Heart left ventricle (tissue), 16 donors: Measurements from ENCODE around the gene ALPG. TPM values are rescaled to one million over a fixed set of nuclear protein-coding genes. Genes with fewer than 3 reads are reported as not detected.

Experiments used
- ATAC-seq, 4 donors: fragments of 200-7000 bp; cut with Tn5 transposase; one replicate each; pipeline ENCODE4 v1.9.1; 2020 to 2022; ENCODE audit warnings: moderate library complexity in 4 of 4, mild to moderate bottlenecking in 3 of 4, moderate number of reproducible peaks in 1 of 4
- DNase-seq, 5 donors: peaks; one replicate each; pipeline ENCODE4 v3.0.0-alpha.2; 2020
- H3K27ac ChIP-seq, 12 donors: fragments of 200-600 bp; sonication (generic) in 4 of 12; one replicate each; pipeline versions ENCODE4 v1.5.0 to v1.8.0; 2016 to 2022; ENCODE audit warnings: mild to moderate bottlenecking in 2 of 12
- H3K27me3 ChIP-seq, 9 donors: fragments of 200-600 bp; sonication (generic) in 2 of 9; one replicate each; pipeline versions ENCODE4 v1.5.1 to v1.8.0; 2016 to 2022; ENCODE audit warnings: mild to moderate bottlenecking in 3 of 9
- H3K36me3 ChIP-seq, 9 donors: fragments of 200-600 bp; sonication (generic) in 2 of 9; one replicate each; pipeline versions ENCODE4 v1.5.0 to v1.8.0; 2018 to 2022; ENCODE audit warnings: mild to moderate bottlenecking in 2 of 9
- H3K4me1 ChIP-seq, 12 donors: fragments of 200-600 bp; sonication (generic) in 4 of 12; one replicate each; pipeline versions ENCODE4 v1.5.0 to v1.8.0; 2016 to 2022; ENCODE audit warnings: mild to moderate bottlenecking in 3 of 12
- H3K4me3 ChIP-seq, 12 donors: fragments of 200-600 bp; sonication (generic) in 4 of 12; one replicate each; pipeline versions ENCODE4 v1.5.0 to v1.8.0; 2017 to 2022; ENCODE audit warnings: mild to moderate bottlenecking in 9 of 12, moderate library complexity in 4 of 12
- H3K9me3 ChIP-seq, 12 donors: fragments of 200-600 bp; sonication (generic) in 4 of 12; one replicate each; pipeline versions ENCODE4 v1.5.0 to v1.8.0; 2016 to 2022; ENCODE audit warnings: mild to moderate bottlenecking in 1 of 12
- POLR2A ChIP-seq, 2 donors: fragments of 450-650 bp; IDR thresholded peaks; one replicate each; pipeline ENCODE4 v1.6.1; 2017; ENCODE audit warnings: antibody characterized with exemption in 2 of 2, mild to moderate bottlenecking in 2 of 2, moderate library complexity in 2 of 2
- WGBS, 4 donors: extraction: QIAGEN DNeasy Blood & Tissue Kit in 2 of 4; methylation state at CpG; one replicate each; pipeline versions ENCODE4 v1.1.5 to v1.1.7; 2013 to 2018; 5-methylcytosine and 5-hydroxymethylcytosine counted together
- intact Hi-C, 10 donors: fragments of 100-400 bp; cut with DNase I; formaldehyde crosslinking; loops; one replicate each; pipeline versions ENCODE4 v1.11.1 to v1.14.2; 2022
- polyA plus RNA-seq, 2 donors: library from polyadenylated mRNA; stranded (reverse); fragments of 200-250 nt; gene quantifications; one replicate each; pipeline ENCODE4 v1.2.3, GENCODE V29; 2013
- total RNA-seq, 9 donors: library from RNA; depleted of rRNA in 2 of 9; stranded (reverse); fragments of >200 nt in 2 of 9; fragmentation: NEBNext Ultra II Directional in 3 of 9; extraction: Animal tissue kit (Norgen Biotek cat#: 25700) in 3 of 9; gene quantifications; one replicate each; pipeline versions ENCODE4 v1.1.0 to v1.2.4, GENCODE V29; 2016 to 2023
- TF ChIP-seq, protein P1 (sequence below), 12 donors: fragments of 200-600 bp; sonication (generic) in 4 of 12; IDR thresholded peaks; one replicate each; pipeline versions ENCODE4 v1.5.0 to v1.8.0; 2018 to 2022; ENCODE audit warnings: antibody characterized with exemption in 12 of 12, mild to moderate bottlenecking in 5 of 12
- donor health status: ischemic (EF 13 %, LVEDD 7.1; RV severe dilation, severe dysfunction).
- donor health status: healthy with polysubstance abuse.
- donor health status: DM: no; HTN: yes; CAD: no.
- donor health status: DM: no; HTN: no; CAD: no.
- donor health status: ischemic (EF 25% LVEDD 6.9; RV normal size, moderate dysfunction).
- donor health status: ischemic (EF 25% LVEDD 5.7; RV mildly dilated, moderate dysfunction).
- donor health status: healthy.
- donor health status: DM: yes; HTN: yes; CAD: no.
- donor health status: ischemic (EF 35%, LVEDD 5.7; RV mildly dilated, moderate dysfunction).
- donor health status: nonischemic (EF 11% LVEDD 7.7; RV severe dilation, severe dysfunction).
- donor health status: DM: yes; HTN: yes; CAD: no.
- donor health status: PGD.
- donor health status: ischemic (EF 29% LVEDD 5.4; RV normal size, mild dysfunction).
- donor health status: nonischemic (EF 23%, LVEDD 6.1; RV moderate dilation, normal function).

Gene ALPG
- total and polyA plus RNA-seq, 11 donors = not detected

DNA sequence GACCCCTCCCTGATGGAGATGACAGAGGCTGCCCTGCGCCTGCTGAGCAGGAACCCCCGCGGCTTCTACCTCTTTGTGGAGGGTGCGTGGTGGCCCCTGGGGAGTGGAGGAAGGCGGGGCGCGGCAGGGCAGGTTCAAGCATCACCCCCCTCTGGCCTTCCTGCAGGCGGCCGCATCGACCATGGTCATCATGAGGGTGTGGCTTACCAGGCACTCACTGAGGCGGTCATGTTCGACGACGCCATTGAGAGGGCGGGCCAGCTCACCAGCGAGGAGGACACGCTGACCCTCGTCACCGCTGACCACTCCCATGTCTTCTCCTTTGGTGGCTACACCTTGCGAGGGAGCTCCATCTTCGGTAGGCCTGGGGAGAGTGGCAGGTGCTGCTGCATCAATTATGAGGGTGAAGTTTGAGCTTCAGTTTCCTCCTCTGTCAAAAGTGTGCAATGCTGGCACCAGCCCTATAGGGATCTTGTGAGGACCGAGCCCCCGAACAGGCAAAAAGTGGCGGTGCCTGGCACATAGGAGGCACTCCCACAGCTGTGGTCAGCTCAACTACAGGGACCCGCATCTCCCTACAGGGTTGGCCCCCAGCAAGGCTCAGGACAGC, 51.5 kb downstream of the ALPG start:
- TF ChIP-seq POLR2A (IDR thresholded peaks at IDR 0.05) = no peak
- TF ChIP-seq, protein P1, sequence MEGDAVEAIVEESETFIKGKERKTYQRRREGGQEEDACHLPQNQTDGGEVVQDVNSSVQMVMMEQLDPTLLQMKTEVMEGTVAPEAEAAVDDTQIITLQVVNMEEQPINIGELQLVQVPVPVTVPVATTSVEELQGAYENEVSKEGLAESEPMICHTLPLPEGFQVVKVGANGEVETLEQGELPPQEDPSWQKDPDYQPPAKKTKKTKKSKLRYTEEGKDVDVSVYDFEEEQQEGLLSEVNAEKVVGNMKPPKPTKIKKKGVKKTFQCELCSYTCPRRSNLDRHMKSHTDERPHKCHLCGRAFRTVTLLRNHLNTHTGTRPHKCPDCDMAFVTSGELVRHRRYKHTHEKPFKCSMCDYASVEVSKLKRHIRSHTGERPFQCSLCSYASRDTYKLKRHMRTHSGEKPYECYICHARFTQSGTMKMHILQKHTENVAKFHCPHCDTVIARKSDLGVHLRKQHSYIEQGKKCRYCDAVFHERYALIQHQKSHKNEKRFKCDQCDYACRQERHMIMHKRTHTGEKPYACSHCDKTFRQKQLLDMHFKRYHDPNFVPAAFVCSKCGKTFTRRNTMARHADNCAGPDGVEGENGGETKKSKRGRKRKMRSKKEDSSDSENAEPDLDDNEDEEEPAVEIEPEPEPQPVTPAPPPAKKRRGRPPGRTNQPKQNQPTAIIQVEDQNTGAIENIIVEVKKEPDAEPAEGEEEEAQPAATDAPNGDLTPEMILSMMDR (IDR thresholded peaks at IDR 0.05) = no peak
- H3K27ac ChIP-seq = no peak overlapping the region
- H3K36me3 ChIP-seq = no peaks in the 10 kb centered on the region
- DNase-seq = no peak
- 79 to 85% (median 84%) methylated on average over 22 to 25 of the region's 25 CpGs for WGBS, 4 donors
- H3K27me3 ChIP-seq = peaks cover 0 to 37% (median 15%) of the 10 kb centered on the region in 9 donors
- no peaks in the 10 kb centered on the region for H3K9me3 ChIP-seq
- no peaks in the 10 kb centered on the region for H3K4me1 ChIP-seq
- ATAC-seq = no peak
- intact Hi-C loops = no loop called here
- no peak overlapping the region for H3K4me3 ChIP-seq

DNA sequence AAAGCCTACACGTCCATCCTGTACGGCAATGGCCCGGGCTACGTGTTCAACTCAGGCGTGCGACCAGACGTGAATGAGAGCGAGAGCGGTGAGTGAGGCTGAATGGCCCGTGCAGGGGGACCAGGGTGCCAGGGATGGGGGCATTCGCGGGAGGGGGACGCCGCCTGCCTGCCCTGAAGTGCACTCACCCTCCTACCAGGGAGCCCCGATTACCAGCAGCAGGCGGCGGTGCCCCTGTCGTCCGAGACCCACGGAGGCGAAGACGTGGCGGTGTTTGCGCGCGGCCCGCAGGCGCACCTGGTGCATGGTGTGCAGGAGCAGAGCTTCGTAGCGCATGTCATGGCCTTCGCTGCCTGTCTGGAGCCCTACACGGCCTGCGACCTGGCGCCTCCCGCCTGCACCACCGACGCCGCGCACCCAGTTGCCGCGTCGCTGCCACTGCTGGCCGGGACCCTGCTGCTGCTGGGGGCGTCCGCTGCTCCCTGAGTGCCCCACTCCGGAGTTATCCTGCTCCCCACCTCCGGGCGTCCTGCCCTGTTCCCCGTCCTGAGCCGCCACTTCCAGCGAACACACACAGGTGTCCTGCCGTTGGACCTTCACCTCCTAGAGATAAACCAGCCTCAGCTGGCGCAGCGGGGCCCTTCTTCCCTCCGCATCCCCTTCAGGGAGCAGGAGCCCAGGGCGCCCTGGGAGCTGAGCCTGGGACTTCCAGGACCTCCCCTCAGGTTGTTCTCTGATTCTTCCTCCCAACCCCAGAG, 52.2 kb downstream of the ALPG start:
- Histone ChIP-seq H3K36me3 (no peaks in the 10 kb centered on the region), H3K4me1 (no peaks in the 10 kb centered on the region), H3K4me3 (no peak overlapping the region), H3K9me3 (no peaks in the 10 kb centered on the region), H3K27ac (no peak overlapping the region), H3K27me3 (peaks cover 0 to 37% (median 15%) of the 10 kb centered on the region in 9 donors)
- TF ChIP-seq, protein P1 (IDR thresholded peaks at IDR 0.05) = no peak
- TF ChIP-seq POLR2A (IDR thresholded peaks at IDR 0.05) = no peak
- WGBS, 4 donors = 48 to 70% (median 63%) methylated on average over 22 to 56 of the region's 56 CpGs
- intact Hi-C loops = no loop called here
- ATAC-seq (no peak), DNase-seq (peak in 1 of 5 donors; percentile 16)

DNA sequence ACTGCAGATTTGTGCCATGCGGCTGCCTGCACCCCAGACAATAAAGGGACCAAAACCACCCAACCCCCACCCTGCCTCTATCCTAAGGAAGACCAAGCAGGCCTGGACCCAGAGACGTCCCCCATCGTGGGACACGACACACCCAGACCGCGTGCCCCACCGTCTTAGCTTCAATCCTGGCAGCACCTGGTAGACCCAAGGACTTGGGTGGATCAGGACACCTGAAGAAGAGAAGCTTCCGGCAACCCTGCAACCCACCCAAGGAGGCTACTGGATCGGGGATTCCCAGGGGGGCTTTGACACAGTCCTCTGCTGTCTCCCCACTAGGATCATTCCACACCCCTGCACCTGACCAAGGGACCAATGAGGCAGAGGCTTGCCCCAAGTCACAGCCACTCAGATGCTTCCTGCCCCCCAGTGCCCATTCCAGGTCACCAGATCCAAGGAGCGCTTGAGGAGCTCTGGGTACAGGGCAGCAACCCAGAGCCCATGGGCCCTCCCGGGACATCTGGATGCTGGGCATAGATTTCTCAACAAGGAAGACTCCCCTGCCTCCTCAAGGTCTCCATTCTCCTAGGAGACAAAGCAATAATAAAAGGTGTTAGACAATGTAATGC, 52.9 kb downstream of the ALPG start:
- H3K36me3 ChIP-seq = no peaks in the 10 kb centered on the region
- no peak overlapping the region for H3K27ac ChIP-seq
- 82 to 90% (median 88%) methylated on average over 10 to 11 of the region's 11 CpGs for WGBS, 4 donors
- no peak overlapping the region for H3K4me3 ChIP-seq
- peaks cover 0 to 40% (median 16%) of the 10 kb centered on the region in 9 donors for H3K27me3 ChIP-seq
- intact Hi-C loops = no loop called here
- DNase-seq = peak in 1 of 5 donors; percentile 6
- no peaks in the 10 kb centered on the region for H3K4me1 ChIP-seq
- TF ChIP-seq, protein P1 (IDR thresholded peaks at IDR 0.05) = no peak
- no peak for TF ChIP-seq POLR2A (IDR thresholded peaks at IDR 0.05)
- ATAC-seq = no peak
- no peaks in the 10 kb centered on the region for H3K9me3 ChIP-seq

DNA sequence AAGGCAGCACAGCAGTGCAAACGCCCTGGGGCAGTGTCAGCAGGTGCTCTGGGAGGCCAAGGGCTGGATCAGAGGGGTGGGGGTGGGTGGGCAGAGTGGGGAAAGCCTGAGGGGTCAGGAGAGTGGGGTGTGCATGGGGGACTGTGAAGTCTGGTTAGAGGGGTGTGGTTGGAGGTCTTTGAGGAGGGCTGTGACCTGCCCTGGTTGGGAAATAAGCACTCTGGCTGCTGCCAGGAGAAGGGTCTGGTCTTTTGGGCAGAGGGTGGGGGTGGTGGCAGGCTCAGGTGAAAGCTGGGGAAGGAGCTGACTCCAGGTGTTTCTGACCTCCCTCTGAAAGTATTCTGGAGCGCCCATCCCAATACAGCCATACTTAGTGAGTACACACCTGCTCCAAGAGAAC, 53.5 kb downstream of the ALPG start:
- intact Hi-C loops = no loop called here
- Histone ChIP-seq H3K36me3 (no peaks in the 10 kb centered on the region), H3K4me1 (no peaks in the 10 kb centered on the region), H3K27ac (no peak overlapping the region), H3K9me3 (no peaks in the 10 kb centered on the region), H3K27me3 (peaks cover 0 to 40% (median 16%) of the 10 kb centered on the region in 9 donors), H3K4me3 (no peak overlapping the region)
- no peak for TF ChIP-seq POLR2A (IDR thresholded peaks at IDR 0.05)
- TF ChIP-seq, protein P1 (IDR thresholded peaks at IDR 0.05) = no peak
- ATAC-seq (no peak), DNase-seq (peak in 1 of 5 donors; percentile 8)
- WGBS, 4 donors = 62 to 84% (median 66%) methylated on average over 2 of the region's 2 CpGs
